Suprapubic skin (tissue), 4 donors: ENCODE measurements around the gene ZCCHC17.

Experiments
- CTCF ChIP-seq, 2 donors: fragments of 200-600 bp in 1 of 2; fragments of 450-650 bp in 1 of 2; sonication (generic) in 1 of 2; IDR thresholded peaks; one replicate each; pipeline ENCODE4 v1.5.1; 2016 to 2019; ENCODE audit warnings: antibody characterized with exemption in 2 of 2, mild to moderate bottlenecking in 1 of 2, moderate library complexity in 1 of 2
- POLR2A ChIP-seq, 2 donors: fragments of 450-650 bp; IDR thresholded peaks; one replicate each; pipeline ENCODE4 v1.6.1; 2017; ENCODE audit warnings: antibody characterized with exemption in 2 of 2, mild to moderate bottlenecking in 2 of 2, moderate library complexity in 2 of 2
- POLR2AphosphoS5 ChIP-seq, 3 donors: sonication (generic); formaldehyde crosslinking; IDR thresholded peaks; one replicate each; pipeline ENCODE4 v1.6.1; 2017; ENCODE audit warnings: antibody characterized with exemption in 3 of 3

- no peak for TF ChIP-seq CTCF (IDR thresholded peaks at IDR 0.05)
- no peak for TF ChIP-seq POLR2AphosphoS5 (IDR thresholded peaks at IDR 0.05)
- TF ChIP-seq POLR2A (IDR thresholded peaks at IDR 0.05): no peak
These were observed 11.2 kb downstream of the ZCCHC17 start for GRCh38 chr1:31308036-31308435.
